Mesenteric fat pad (tissue), 1 donor: ENCODE data around the gene NAA40. TPM values are rescaled to one million over a fixed set of nuclear protein-coding genes. Genes with fewer than 3 reads are reported as not detected.

Experiments used
- DNase-seq: peaks from one replicate; pipeline ENCODE4 v3.0.0-alpha.2; 2020; ENCODE audit warnings: low spot score
- long read RNA-seq: library from polyadenylated mRNA; unstranded; transcript quantifications from one replicate; pipeline ENCODE4 v2.0.0, GENCODE V29; 2020
- total RNA-seq: library from RNA; stranded (reverse); fragmentation: NEBNext Ultra II Directional; extraction: Animal tissue kit (Norgen Biotek cat#: 25700); gene quantifications from one replicate; pipeline ENCODE4 v1.2.1, GENCODE V29; 2021
- donor health status: DM: yes; HTN: yes; CAD: no.

The NAA40 gene
- total RNA-seq, result 14.7 TPM
- long read RNA-seq, transcript NAA40-202 (8 exons, 3,664 nt), result major isoform, 16 of 20 reads
- long read RNA-seq, partial matches to known transcripts, result 0 of 20 reads
- long read RNA-seq, other reads (novel, unspliced or antisense), result 4 of 20 reads

GRCh38 chr11:63938479-63939396 is at the start of gene NAA40:
NAA40 (plus strand) TSS chr11:63939002; CDS start chr11:63939097, 95 bp downstream.
- peak; percentile 96 for DNase-seq

- DNase-seq, result no peak
Measured at GRCh38 chr11:63889344-63889743, 49.5 kb upstream of the NAA40 start.

- no peak for DNase-seq
Measured at GRCh38 chr11:63890368-63890767, 48.4 kb upstream of the NAA40 start.

- no peak for DNase-seq
Measured at GRCh38 chr11:63892228-63892627, 46.6 kb upstream of the NAA40 start.

- no peak for DNase-seq
Measured at GRCh38 chr11:63893355-63893754, 45.4 kb upstream of the NAA40 start.

GRCh38 chr11:63896071-63896470 is 42.7 kb upstream of the NAA40 start:
- no peak for DNase-seq

DNA sequence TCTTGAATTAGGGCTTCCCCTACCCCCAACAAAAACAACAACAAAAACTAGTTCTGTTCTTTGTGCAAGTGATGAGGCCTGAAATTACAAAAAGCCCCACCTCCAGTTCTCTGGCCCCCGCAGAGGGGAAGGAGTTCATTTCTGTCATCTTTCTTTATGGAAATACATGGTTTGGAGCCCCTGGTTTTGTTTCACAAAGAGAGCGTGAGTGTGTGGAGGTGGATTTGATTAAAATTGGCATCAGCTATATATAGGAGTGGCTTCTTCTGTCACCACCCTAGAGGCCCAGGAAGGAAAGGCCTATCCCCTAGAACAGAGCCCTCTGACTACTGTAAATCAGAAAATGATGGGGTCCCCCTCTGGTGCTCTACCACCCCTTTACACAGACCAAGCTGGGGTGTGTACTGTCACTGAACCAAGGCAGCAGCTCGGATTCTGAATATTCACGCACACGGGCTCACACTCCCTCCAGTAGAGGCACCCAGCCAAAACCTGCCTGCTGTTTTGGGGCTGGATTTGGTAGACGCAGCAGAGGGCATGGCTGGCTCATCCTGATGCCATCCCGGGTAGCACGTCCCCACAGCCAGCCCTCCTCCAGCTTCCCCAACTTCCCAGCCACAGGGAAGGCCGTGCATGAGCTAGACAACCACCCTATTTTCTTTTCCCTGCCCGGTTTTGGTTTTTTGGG is 41.2 kb upstream of the NAA40 start:
- DNase-seq, result no peak

GRCh38 chr11:63901660-63902059 is 37.1 kb upstream of the NAA40 start:
- DNase-seq, result no peak

DNA sequence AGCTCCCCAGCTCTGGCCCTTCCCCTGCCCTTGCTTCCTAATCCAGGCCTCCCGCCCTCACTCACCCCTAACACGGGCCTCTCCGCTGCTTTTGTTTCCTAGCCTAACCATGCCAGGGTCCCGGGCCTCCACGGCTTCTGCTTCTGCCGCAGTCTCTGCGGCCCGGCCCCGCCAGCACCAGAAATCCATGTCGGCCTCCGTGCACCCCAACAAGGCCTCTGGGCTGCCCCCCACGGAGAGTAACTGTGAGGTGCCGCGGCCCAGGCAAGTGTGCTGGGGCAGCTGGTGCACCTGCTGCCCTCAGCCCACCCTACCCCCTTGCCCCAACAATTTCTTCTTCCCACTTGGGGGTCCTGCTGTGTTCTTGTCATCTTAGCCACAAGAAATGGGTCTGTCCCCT is 34.9 kb upstream of the NAA40 start:
- no peak for DNase-seq

- DNase-seq, result no peak
Measured at GRCh38 chr11:63904743-63905142, 34.1 kb upstream of the NAA40 start.

- no peak for DNase-seq
Measured at GRCh38 chr11:63905179-63905578, 33.6 kb upstream of the NAA40 start.

GRCh38 chr11:63906087-63906486 is 32.7 kb upstream of the NAA40 start:
- DNase-seq, result no peak

DNA sequence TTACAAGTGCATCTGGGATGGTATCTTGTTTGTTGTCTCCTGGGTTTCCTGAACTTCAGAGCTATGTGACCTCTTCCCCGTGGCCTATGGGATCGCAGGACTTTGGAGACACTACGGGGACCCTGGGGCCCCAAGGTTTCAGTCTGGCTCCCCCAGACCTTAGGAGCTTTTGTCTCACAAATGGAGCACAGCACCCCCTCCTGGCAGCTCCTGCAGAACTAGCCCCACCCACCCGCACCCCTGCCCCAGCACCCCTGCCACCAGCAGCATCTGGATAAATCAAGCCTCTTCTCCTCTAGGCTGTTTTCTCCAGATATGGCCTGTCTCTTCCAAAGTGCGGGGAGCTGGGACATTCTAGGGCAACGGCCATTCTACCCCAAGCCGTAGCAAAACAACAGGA is 32.2 kb upstream of the NAA40 start:
- no peak for DNase-seq

DNA sequence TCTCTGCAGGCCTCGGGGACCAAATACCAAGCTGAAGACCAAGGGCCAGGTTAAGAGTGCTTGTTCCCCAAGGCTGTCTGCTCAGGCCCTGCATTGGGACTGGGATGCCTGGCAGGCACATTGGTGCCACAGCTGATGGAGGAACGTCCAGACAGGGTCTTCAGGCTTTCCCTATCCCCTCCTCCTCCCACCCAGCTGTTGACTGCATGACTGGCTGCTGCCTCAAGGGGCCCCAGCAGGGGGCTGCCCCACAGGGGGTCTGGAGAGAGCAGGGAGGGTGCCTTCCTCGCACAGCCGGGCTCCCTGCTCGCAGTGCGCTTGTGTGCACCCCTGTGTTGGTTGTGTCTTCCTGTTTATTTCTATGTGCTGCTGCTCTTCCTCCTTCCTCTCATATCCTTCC is 31.7 kb upstream of the NAA40 start:
- DNase-seq, result no peak

GRCh38 chr11:63907808-63908530 is 30.8 kb upstream of the NAA40 start:
- DNase-seq, result no peak

DNA sequence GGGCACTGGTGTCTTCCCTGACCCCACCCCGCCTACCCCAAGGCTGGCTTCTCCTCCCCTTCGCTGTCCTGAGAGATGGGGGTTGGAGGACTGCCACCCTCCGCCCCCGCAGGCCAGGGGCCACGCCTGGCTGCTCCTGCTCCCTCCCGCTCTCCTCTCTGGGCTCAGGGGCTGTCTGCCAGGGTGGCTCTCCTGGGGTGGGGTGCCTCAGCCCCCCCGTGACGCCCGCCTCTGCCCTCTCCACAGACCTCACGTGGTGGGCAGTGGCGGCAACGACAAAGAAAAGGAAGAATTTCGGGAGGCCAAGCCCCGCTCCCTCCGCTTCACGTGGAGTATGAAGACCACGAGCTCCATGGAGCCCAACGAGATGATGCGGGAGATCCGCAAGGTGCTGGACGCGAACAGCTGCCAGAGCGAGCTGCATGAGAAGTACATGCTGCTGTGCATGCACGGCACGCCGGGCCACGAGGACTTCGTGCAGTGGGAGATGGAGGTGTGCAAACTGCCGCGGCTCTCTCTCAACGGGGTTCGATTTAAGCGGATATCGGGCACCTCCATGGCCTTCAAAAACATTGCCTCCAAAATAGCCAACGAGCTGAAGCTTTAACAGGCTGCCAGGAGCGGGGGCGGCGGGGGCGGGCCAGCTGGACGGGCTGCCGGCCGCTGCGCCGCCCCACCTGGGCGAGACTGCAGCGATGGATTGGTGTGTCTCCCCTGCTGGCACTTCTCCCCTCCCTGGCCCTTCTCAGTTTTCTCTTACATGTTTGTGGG is 30.0 kb upstream of the NAA40 start:
- DNase-seq, result no peak

DNA sequence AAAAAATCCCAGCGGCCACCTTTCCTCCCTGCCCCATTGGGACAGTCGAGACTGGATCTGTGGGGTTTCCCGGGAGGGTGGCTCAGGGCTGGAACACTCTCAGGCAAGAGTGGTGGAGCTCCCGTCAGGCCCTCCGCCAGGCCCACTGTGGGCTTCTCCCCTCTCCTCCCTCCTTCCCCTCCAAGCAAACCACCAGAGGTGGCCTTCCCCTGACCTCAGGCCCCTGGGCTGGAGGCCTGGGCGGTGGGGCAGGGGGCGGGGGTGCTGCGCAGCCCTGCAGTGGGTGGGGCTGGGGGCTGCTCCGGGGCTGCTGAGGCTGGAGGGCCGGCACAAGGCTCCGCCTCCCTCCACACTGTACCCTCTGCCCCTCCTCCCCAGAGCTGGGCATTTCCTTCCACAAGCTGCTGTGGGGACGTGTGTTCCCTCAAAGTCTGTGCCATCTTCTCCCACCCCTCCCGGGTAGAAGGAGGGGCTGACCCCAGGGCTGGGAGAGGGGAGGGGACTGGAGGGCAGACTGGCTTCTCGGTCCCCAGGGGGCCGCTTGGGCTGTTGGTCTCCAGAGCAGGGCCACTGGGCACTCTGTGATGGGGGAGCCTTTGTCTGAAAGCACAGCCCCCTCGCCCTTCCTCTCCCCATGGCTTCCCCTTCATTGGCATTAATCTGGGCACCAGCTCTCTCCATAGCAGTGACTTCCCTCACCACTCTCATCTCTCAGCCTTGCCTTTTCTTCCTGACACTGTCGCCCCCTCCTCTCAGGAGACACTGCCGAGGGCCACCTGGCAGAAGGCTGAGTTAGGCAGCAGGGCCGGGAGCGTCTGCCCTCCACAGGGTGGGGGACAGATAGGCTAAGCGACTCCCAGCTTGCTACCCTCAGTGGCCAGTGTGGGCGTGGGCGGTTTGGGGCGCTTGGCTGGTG is 29.0 kb upstream of the NAA40 start:
- DNase-seq, result no peak

- no peak for DNase-seq
Measured at GRCh38 chr11:63910675-63911074, 28.1 kb upstream of the NAA40 start.

- no peak for DNase-seq
Measured at GRCh38 chr11:63911440-63911839, 27.4 kb upstream of the NAA40 start.

GRCh38 chr11:63911876-63912275 is 26.9 kb upstream of the NAA40 start:
- no peak for DNase-seq
